B cell (primary cell): ENCODE measurements around the gene TMOD4.

Experiments
- CTCF ChIP-seq: fragments of 200-600 bp; IDR thresholded peaks from one replicate; pipeline ENCODE4 v1.8.0; 2022; ENCODE audit warnings: antibody characterized with exemption, mild to moderate bottlenecking
- EZH2 ChIP-seq: IDR thresholded peaks from 2 replicates; pipeline ENCODE4 v1.6.1; 2012; ENCODE audit warnings: borderline replicate concordance, low read depth, mild to moderate bottlenecking, moderate library complexity, low read length; ENCODE audit not compliant: insufficient read depth, poor library complexity, severe bottlenecking

- TF ChIP-seq CTCF (no peak), EZH2 (no peak)
Measured at GRCh38 chr1:151165738-151166504, 9.9 kb downstream of the TMOD4 start, which contains the start of the genes LYSMD1 and SCNM1.
